Left lobe of liver (tissue), 2 donors: Measurements from ENCODE around the gene RIPOR3. TPM values are rescaled to one million over a fixed set of nuclear protein-coding genes. Genes with fewer than 3 reads are reported as not detected.
"Not testable (repeated sequence)": the region's sequence is repeated elsewhere in the genome, so short reads cannot be mapped to it uniquely, and the experiment has no call there.

Source experiments
- ATAC-seq: fragments of 200-7000 bp; cut with Tn5 transposase; one replicate; pipeline ENCODE4 v1.9.1; 2020; ENCODE audit warnings: mild to moderate bottlenecking, moderate library complexity
- DNase-seq: peaks from one replicate; pipeline ENCODE4 v3.0.0-alpha.2; 2020; ENCODE audit warnings: low spot score
- total RNA-seq: library from RNA; stranded (reverse); gene quantifications from one replicate; pipeline ENCODE4 v1.2.1, GENCODE V29; 2021
- donor health status: DM: no; HTN: no; CAD: no; lungs with moderate emphysema.
- donor health status: DM: no; HTN: yes; CAD: no.

Gene RIPOR3
- total RNA-seq, 1 donor from 2014 or later, result 20.1 TPM

- DNase-seq, result peak; percentile 31
- no peak for ATAC-seq
Measured at GRCh38 chr20:50578061-50578777, 113.1 kb downstream of the RIPOR3 start.

DNA sequence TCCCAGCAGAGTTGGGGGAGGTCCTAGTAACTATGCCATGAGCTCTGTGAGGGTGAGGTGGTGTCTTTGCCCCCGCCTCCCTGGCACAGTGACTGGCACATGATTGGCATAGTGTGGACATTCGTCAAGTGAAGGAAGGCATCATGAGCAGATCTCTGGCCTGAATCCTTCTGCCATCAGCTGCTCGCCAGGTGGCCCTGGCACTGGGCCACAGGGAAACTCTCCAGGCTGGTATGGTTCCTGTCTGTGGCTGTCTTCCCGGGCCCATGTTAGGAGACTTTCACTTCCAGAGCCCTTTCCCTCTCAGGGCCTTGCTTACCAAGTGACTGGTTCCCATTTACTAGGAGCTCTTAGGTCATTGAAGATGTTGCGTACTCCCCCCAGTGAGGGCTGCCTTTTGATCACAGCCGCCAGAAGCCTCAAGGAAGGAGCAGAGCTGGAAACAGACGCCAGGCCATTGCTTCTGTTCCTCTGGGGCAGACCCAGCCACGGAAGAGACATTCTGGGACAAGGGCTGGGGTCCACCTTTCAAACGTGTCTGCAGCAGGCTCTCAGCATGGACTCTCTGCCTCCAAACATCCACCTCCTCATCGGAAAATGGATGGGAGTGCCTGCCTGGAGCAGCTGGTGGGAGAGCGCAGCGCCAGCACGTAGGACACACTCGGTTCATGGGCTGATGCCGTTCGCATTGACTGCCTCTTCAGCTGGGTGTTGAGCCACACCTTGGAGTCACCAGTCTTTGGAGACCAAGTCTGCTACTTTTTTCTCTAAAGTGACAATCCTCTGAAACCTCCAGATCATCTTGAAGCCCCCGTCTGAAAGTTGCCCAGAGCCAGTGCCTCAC, 113.9 kb downstream of the RIPOR3 start:
- DNase-seq (peak; percentile 95), ATAC-seq (peak; percentile 66)

DNA sequence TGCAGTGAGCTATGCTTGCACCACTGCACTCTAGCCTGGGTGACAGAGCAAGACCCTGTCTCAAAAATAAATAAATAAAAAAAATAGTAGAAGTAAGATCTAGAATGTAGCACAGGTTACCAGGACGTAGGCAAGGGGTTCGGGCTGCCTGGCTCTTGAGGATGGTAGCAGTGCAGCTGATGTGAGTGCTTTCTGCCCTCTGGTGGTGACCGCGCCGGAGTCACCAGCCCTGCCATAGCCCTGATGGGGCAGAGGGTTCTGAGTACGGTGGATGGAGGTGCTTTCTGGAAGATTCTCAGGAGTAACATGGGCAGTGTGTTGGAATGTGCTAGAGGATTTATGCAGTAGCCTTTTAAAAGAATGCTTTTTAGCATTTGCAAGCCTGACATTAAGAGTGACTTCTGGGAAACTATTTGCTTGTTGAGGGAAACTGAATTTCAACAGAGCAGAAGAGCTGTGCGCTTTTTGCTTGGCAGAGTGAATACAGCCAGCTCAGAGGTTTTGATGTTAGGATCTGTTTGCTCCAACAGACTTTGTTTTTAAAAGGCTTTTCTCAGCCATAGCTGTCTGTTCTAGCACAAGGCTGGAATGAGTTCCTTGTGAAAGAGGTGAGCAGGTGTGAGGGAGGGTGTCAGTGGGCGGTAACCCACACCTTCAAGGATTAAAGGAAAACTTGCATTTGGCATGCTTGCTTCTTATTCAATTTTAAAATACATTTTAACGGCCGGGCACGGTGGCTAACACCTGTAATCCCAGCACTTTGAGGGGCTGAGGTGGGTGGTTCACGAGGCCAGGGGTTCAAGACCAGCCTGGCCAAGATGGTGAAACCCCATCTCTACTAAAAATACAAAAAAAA, 115.2 kb downstream of the RIPOR3 start:
- peak; percentile 81 for DNase-seq
- peak; percentile 71 for ATAC-seq

- no peak for DNase-seq
- no peak for ATAC-seq
Measured at GRCh38 chr20:50574586-50574985, 116.8 kb downstream of the RIPOR3 start.

DNA sequence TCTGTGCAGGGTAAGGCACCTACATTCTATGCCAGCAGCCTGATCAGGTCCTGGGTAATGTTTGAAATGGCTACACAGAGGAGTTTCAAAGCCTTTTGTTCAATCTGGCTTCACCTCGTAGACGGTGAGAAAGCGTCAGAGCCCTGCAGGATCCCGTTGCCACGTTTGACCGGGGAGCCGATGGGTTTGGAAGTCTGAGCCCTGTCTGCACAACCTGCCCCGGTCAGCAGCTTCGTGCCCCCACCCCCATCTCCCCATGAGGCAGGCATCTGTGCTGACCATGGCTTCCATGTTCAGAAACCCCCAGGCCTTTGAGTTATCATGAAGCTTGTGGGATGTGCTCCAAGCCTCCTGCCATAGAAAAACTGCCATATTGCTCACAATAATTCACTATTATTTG, 117.2 kb downstream of the RIPOR3 start:
- DNase-seq (no peak), ATAC-seq (no peak)

- ATAC-seq, result peak; percentile 71
- DNase-seq, result peak; percentile 88
Measured at GRCh38 chr20:50572938-50573777, 118.2 kb downstream of the RIPOR3 start.

GRCh38 chr20:50571466-50571865, 119.9 kb downstream of the RIPOR3 start:
- DNase-seq (no peak), ATAC-seq (no peak)

DNA sequence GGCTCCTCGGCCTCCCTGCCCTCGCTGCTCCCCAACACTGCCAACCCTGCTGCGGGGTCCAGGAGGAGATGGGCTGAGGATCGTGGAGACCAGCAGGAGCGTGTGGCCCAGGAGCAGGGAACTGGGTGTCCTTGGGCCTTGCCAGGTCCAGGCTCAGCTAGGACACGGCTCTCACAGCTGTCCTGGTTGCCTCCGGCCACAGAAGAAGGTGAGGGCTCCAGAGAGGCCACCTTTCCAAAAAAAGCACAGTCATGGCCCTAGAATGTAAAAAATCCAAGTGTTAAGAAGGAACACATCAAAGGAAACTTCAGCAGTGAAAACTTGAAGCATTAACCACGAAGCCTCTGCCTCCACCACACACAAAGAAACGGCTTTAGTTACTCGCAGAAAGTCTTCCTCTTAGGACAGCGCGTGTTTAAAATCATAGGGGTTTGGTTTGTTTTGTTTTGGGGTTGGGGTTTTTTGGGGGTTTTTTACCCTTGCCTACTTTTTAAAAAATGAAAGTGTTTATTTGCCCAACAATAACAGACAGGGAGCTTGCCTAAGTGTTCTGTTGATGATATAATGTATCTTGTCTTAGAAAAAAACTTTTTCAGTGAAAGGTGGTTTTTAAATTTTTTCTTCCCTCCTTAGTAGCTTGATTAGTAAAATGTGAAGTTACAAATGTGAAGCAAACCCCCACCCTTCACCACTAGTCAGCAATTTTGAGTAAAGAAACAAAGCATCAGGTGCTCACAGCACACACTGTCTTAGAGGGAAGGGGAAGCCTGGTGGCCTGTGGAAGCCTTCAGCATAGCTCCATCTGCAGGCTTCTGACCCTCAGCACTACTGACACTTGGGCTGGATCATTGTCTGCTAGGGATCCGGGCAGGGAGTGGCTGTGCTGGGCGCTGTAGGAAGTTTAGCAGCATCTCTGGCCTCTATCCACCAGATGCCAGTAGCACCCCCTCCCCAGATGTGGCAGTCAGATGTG, 121.2 kb downstream of the RIPOR3 start:
- ATAC-seq (peak; percentile 35), DNase-seq (no peak)

DNA sequence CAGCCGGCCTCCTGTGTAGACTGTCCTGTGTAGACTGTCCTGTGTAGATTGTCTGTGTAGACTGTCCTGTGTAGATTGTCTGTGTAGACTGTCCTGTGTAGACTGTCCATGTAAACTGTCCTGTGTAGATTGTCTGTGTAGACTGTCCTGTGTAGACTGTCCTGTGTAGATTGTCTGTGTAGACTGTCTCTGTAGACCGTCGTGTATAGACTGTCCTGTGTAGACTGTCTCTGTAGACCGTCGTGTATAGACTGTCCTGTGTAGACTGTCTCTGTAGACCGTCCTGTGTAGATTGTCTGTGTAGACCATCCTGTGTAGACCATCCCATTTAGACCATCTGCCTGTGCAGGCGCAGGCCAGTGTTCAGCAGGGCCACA, 121.9 kb downstream of the RIPOR3 start:
- DNase-seq, ATAC-seq: not testable (repeated sequence)

DNA sequence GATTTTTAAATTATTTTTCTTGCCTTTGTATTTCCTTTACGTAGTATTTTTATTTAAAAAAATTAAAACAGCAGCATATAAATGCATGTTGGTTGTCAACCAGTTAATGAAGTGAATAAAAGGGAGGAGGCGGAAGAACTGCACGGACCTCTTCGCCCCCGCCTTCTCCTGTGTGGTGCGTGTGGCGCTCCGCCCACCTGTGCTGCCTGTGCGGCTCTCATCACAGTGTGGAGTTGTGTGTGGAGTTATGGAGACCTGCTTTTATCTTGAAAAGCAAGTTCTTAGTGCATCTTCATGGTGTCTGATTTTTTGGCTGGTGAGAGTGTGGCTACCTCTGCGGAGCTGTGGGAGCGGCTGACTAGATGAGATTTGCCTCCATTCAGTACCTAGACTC, 122.8 kb downstream of the RIPOR3 start:
- ATAC-seq (no peak), DNase-seq (no peak)

DNA sequence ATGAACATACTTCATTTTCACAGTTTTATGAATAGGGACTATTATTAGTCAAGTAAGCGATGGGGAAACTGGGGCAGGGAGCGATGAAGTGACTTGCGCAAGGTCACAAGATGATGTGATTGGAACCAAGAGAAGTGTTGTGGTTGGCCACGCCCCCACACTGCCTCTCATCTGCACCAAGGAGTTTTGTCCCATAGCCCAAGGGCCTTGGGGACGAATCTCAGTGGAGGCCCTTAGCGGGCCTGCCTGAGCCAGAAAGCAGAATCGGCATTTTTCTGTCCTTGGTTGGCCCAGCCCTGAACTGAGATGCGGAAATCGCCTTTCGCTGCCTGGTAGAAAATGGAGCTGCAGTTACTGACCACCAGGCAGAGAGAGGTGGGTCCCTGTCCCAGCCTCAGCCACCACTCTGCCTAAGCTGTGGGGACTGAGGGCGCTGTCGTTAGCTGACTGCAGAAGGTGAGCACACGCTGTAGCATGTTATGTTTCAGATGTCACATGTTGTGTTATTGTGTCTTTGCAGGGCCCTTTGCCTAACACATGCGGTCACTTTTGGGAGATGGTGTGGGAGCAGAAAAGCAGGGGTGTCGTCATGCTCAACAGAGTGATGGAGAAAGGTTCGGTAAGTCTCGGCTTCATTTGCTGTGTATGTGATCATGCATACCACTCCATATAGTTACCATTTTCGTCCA, 123.3 kb downstream of the RIPOR3 start:
- DNase-seq (no peak), ATAC-seq (no peak)

DNA sequence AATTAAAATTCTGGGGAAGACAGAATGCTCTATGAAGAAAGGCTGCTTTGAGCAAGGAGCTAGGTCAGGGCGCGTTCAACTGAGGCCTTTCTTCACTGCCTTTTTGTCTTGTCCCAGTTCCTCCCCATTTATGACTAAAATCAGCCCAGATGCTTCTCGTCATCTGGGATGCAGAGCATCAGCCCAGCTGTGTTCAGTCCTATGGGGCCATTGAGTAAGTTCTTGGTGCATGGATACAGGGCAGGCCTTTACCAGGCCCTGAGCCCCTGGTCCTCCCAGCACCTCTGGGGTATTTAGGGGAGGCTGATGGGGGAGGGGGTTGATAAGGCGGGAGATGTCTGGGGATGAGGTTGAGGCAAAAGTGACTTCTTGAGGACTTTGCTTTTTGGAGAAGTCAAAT, 125.5 kb downstream of the RIPOR3 start:
- no peak for ATAC-seq
- DNase-seq, result no peak

GRCh38 chr20:50565383-50565782, 126.0 kb downstream of the RIPOR3 start:
- ATAC-seq (no peak), DNase-seq (no peak)

GRCh38 chr20:50563133-50563944, 128.0 kb downstream of the RIPOR3 start:
- no peak for DNase-seq
- peak; percentile 56 for ATAC-seq

- no peak for ATAC-seq
- DNase-seq, result no peak
Measured at GRCh38 chr20:50562262-50562701, 129.1 kb downstream of the RIPOR3 start.

- ATAC-seq (no peak), DNase-seq (no peak)
Measured at GRCh38 chr20:50561379-50562078, 129.8 kb downstream of the RIPOR3 start.

DNA sequence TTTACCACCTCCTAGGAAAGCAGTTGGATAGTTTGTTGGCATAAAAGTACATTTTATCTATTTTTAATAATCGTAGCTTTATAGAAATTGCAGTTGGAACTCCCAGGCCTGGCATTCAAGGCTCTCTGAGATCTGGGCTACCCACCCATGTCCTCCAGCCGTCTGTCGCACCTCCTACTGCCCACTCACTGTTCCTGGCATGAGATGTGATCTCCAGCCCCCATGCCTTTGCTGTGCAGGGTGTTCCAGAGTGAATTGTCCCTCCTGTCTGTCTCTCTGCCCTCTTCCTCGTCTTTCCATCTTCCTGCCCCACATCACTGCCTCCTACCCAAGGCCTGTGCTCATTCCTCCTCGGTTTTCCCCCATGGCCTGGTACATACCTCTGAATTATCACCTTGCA, 130.5 kb downstream of the RIPOR3 start:
- ATAC-seq, result no peak

More for the DNA sequence above, 130.5 kb downstream of the RIPOR3 start:
- no peak for DNase-seq
